ENCODE measurements around the gene AAK1. TPM values are rescaled to one million over a fixed set of nuclear protein-coding genes. Genes with fewer than 3 reads are reported as not detected.
"Not testable (repeated sequence)": the region's sequence is repeated elsewhere in the genome, so short reads cannot be mapped to it uniquely, and the experiment has no call there.

Gene AAK1
- total RNA-seq, 4 donors from 2014 or later: 34.8 to 109 (median 70.2) TPM

DNA sequence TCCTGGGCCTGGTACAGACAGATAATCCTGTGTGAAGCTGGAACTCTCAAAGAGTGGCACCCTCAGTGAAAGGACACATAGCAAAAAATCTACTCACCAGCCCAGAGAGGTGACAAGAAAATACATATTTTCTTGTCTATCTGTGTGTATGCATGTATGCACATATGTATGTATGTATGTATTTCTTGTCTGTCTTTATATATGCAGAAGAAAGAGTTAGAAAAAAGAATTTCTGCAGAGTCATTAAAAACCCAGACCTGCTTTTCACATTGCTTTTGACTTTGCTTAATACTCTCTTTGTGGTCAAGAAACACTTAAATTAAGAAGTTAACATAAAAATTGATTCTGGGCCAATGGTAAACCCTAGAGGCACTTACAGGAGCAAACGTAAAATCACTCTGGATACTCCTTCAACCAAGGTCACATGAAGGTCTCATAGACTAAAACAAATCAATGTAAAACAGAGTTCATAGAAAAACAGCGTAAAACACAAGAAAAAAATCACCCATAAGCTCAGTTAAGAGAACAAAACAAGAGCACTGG, 16.5 kb upstream of the AAK1 start:
- no peaks in the 10 kb centered on the region for H3K4me1 ChIP-seq
- H3K9me3 ChIP-seq: peaks cover 0 to 2% of the 10 kb centered on the region in 2 donors
- H3K27ac ChIP-seq: no peak overlapping the region
- H3K27me3 ChIP-seq: no peaks in the 10 kb centered on the region
- TF ChIP-seq EP300 (IDR thresholded peaks at IDR 0.05; ENCODE audit: low read depth) (no peak), POLR2AphosphoS5 (IDR thresholded peaks at IDR 0.05) (no peak), POLR2A (IDR thresholded peaks at IDR 0.05) (no peak)
- TF ChIP-seq, protein P1, sequence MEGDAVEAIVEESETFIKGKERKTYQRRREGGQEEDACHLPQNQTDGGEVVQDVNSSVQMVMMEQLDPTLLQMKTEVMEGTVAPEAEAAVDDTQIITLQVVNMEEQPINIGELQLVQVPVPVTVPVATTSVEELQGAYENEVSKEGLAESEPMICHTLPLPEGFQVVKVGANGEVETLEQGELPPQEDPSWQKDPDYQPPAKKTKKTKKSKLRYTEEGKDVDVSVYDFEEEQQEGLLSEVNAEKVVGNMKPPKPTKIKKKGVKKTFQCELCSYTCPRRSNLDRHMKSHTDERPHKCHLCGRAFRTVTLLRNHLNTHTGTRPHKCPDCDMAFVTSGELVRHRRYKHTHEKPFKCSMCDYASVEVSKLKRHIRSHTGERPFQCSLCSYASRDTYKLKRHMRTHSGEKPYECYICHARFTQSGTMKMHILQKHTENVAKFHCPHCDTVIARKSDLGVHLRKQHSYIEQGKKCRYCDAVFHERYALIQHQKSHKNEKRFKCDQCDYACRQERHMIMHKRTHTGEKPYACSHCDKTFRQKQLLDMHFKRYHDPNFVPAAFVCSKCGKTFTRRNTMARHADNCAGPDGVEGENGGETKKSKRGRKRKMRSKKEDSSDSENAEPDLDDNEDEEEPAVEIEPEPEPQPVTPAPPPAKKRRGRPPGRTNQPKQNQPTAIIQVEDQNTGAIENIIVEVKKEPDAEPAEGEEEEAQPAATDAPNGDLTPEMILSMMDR (IDR thresholded peaks at IDR 0.05): no peak
- in situ Hi-C loops (cut with MboI; ENCODE audit: low pct_ligation_motif_present in 1 of 4, low pct_unique_long_range_greater_than_20kb in 1 of 4, low sequenced_read_pairs in 3 of 4): loop anchor here in 1 of 4 donors (10.0 kb wide), 1 partner anchor 45 kb away; no protein-coding TSS in a partner anchor
- no peak overlapping the region for H3K4me3 ChIP-seq
- no peak for DNase-seq
- 76 to 78% methylated on average over 2 of the region's 2 CpGs for WGBS, 2 donors (ENCODE audit: low coverage in 1 of 2)
- intact Hi-C loops (cut with DNase I; ENCODE audit: low total_unique reads): no loop called here
- no peaks in the 10 kb centered on the region for H3K36me3 ChIP-seq

DNA sequence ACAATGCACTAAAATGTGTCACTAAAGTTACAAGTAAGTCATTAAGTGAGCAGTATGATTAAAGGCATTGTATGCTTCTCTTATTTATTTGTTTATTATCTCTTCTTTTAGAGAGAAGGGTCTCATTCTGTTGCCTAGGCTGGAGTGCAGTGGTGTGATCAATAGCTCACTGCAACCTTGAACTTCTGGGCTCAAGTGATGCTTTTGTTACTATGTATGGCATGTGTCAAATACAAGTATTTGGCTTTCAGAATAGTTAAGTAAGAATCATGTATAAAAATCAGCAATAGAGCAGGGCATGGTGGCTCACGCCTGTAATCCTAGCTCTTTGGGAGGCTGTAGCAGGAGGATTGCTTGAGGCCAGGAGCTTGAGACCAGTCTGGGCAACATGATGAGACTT, 15.8 kb upstream of the AAK1 start:
- in situ Hi-C loops (cut with MboI; ENCODE audit: low pct_ligation_motif_present in 1 of 4, low pct_unique_long_range_greater_than_20kb in 1 of 4, low sequenced_read_pairs in 3 of 4) (loop anchor here in 1 of 4 donors (10.0 kb wide), 1 partner anchor 45 kb away; no protein-coding TSS in a partner anchor), intact Hi-C loops (cut with DNase I; ENCODE audit: low total_unique reads) (no loop called here)
- H3K9me3 ChIP-seq: peaks cover 0 to 2% of the 10 kb centered on the region in 2 donors
- H3K36me3 ChIP-seq: no peaks in the 10 kb centered on the region
- TF ChIP-seq, protein P1 (IDR thresholded peaks at IDR 0.05): no peak
- TF ChIP-seq POLR2A (IDR thresholded peaks at IDR 0.05) (no peak), EP300 (IDR thresholded peaks at IDR 0.05; ENCODE audit: low read depth) (no peak), POLR2AphosphoS5 (IDR thresholded peaks at IDR 0.05) (no peak)
- no peaks in the 10 kb centered on the region for H3K27me3 ChIP-seq
- 90 to 100% methylated on average over 1 of the region's 1 CpG for WGBS, 2 donors (ENCODE audit: low coverage in 1 of 2)
- H3K4me1 ChIP-seq: no peaks in the 10 kb centered on the region
- H3K4me3 ChIP-seq: no peak overlapping the region
- no peak overlapping the region for H3K27ac ChIP-seq
- no peak for DNase-seq

DNA sequence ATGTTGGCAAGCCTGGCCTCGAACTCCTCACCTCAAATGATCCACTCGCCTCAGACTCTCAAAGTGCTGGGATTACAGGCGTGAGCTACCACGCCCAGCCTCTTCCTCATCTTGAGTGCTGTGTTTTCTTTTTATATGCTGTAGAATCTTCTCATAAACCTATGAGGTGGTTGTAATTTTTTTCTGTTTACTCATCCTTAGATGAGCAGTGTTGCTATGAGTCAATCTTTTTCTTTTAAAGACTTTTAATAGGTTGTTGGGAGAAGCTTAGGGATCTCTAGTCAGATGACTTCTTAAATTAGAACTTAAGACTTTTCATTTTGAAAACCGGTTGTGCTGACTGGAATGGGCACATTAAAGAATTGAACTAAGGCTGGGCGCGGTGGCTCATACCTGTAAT, 8.7 kb upstream of the AAK1 start:
- H3K27ac ChIP-seq: no peak overlapping the region
- 71 to 85% methylated on average over 3 to 7 of the region's 7 CpGs for WGBS, 2 donors (ENCODE audit: low coverage in 1 of 2)
- peaks cover 0 to 7% (median 0%) of the 10 kb centered on the region in 4 donors for H3K4me1 ChIP-seq
- no peaks in the 10 kb centered on the region for H3K36me3 ChIP-seq
- H3K9me3 ChIP-seq: no peaks in the 10 kb centered on the region
- intact Hi-C loops (cut with DNase I; ENCODE audit: low total_unique reads) (no loop called here), in situ Hi-C loops (cut with MboI; ENCODE audit: low pct_ligation_motif_present in 1 of 4, low pct_unique_long_range_greater_than_20kb in 1 of 4, low sequenced_read_pairs in 3 of 4) (loop anchor here in 1 of 4 donors (10.0 kb wide), 1 partner anchor 53 kb away; no protein-coding TSS in a partner anchor)
- H3K27me3 ChIP-seq: no peaks in the 10 kb centered on the region
- DNase-seq: no peak
- TF ChIP-seq EP300 (IDR thresholded peaks at IDR 0.05; ENCODE audit: low read depth): no peak
- TF ChIP-seq POLR2AphosphoS5 (IDR thresholded peaks at IDR 0.05): no peak
- no peak for TF ChIP-seq POLR2A (IDR thresholded peaks at IDR 0.05)
- TF ChIP-seq, protein P1 (IDR thresholded peaks at IDR 0.05): no peak
- H3K4me3 ChIP-seq: no peak overlapping the region

DNA sequence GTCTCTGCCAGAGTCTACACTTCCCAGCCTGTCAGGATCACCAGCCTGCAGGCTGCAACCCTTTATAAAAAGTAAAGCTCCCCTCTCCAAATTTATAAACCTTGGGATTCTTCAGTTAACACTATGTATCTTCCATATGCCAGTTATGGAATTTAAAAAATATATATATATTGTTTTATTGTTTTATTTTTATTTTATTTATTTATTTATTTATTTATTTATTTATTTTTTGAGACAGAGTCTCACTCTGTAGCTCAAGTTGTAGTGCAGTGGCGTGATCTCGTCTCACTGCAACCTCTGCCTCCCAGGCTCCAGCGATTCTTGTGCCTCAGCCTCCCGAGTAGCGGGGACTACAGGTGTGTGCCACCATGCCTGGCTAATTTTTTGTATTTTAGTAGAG, 3.7 kb upstream of the AAK1 start:
- H3K9me3 ChIP-seq; DNase-seq; H3K27ac ChIP-seq; H3K27me3 ChIP-seq; H3K36me3 ChIP-seq; in situ Hi-C loops (cut with MboI; ENCODE audit: low pct_ligation_motif_present in 1 of 4, low pct_unique_long_range_greater_than_20kb in 1 of 4, low sequenced_read_pairs in 3 of 4); H3K4me3 ChIP-seq: not testable (repeated sequence)
- intact Hi-C loops (cut with DNase I; ENCODE audit: low total_unique reads): loop anchor here (10.0 kb wide), 1 partner anchor 212 kb away; the partner anchor contains the start of gene NFU1
- WGBS, 2 donors (ENCODE audit: low coverage in 1 of 2): 94% methylated on average over 3 to 5 of the region's 5 CpGs
- peaks cover 4 to 24% (median 12%) of the 10 kb centered on the region in 4 donors for H3K4me1 ChIP-seq
